Measurements from ENCODE around the gene YAP1.

The YAP1 gene

GRCh38 chr11:102239911-102240310 is 129.7 kb downstream of the YAP1 start:
- Histone ChIP-seq H3K4me3 (ENCODE audit: insufficient read depth, low read length, poor library complexity, severe bottlenecking) (no peak overlapping the region), H3F3A (ENCODE audit: insufficient read depth) (no peaks in the 10 kb centered on the region), H4K20me1 (ENCODE audit: low read depth, low read length) (no peaks in the 10 kb centered on the region), H3K27me3 (ENCODE audit: low read length) (no peaks in the 10 kb centered on the region), H3K79me2 (ENCODE audit: insufficient read depth, low read length) (no peaks in the 10 kb centered on the region), H3K9me3 (ENCODE audit: insufficient read depth, low read length) (no peaks in the 10 kb centered on the region), H3K27ac (ENCODE audit: low read depth, low read length) (no peak overlapping the region), H3K9me2 (replicated peaks; ENCODE audit: insufficient read depth, low read length) (no peaks in the 10 kb centered on the region), H2AFZ (ENCODE audit: low read depth, low read length, severe bottlenecking) (no peak overlapping the region), H3K36me3 (ENCODE audit: low read length) (no peaks in the 10 kb centered on the region), H3K9ac (ENCODE audit: low read length) (no peak overlapping the region), H3K4me2 (ENCODE audit: low read depth, low read length, poor library complexity, severe bottlenecking) (no peak overlapping the region)
- TF ChIP-seq EZH2phosphoT487 (conservative IDR thresholded peaks at IDR 0.05; ENCODE audit: low read length) (no peak), CTCF (IDR thresholded peaks at IDR 0.05; ENCODE audit: insufficient read depth, low read length, poor library complexity, severe bottlenecking) (no peak)

GRCh38 chr11:102240502-102240901 is 130.3 kb downstream of the YAP1 start:
- Histone ChIP-seq H3K79me2 (ENCODE audit: insufficient read depth, low read length) (no peaks in the 10 kb centered on the region), H4K20me1 (ENCODE audit: low read depth, low read length) (no peaks in the 10 kb centered on the region), H3F3A (ENCODE audit: insufficient read depth) (no peaks in the 10 kb centered on the region), H3K9me2 (replicated peaks; ENCODE audit: insufficient read depth, low read length) (no peaks in the 10 kb centered on the region), H3K36me3 (ENCODE audit: low read length) (no peaks in the 10 kb centered on the region), H3K4me2 (ENCODE audit: low read depth, low read length, poor library complexity, severe bottlenecking) (no peak overlapping the region), H3K27ac (ENCODE audit: low read depth, low read length) (no peak overlapping the region), H2AFZ (ENCODE audit: low read depth, low read length, severe bottlenecking) (no peak overlapping the region), H3K27me3 (ENCODE audit: low read length) (no peaks in the 10 kb centered on the region), H3K4me3 (ENCODE audit: insufficient read depth, low read length, poor library complexity, severe bottlenecking) (no peak overlapping the region), H3K9ac (ENCODE audit: low read length) (no peak overlapping the region), H3K9me3 (ENCODE audit: insufficient read depth, low read length) (no peaks in the 10 kb centered on the region)
- TF ChIP-seq CTCF (IDR thresholded peaks at IDR 0.05; ENCODE audit: insufficient read depth, low read length, poor library complexity, severe bottlenecking) (no peak), EZH2phosphoT487 (conservative IDR thresholded peaks at IDR 0.05; ENCODE audit: low read length) (no peak)

- no peaks in the 10 kb centered on the region for H3K79me2 ChIP-seq (ENCODE audit: insufficient read depth, low read length)
- no peaks in the 10 kb centered on the region for H3K27me3 ChIP-seq (ENCODE audit: low read length)
- no peaks in the 10 kb centered on the region for H3K9me3 ChIP-seq (ENCODE audit: insufficient read depth, low read length)
- H3K9me2 ChIP-seq (replicated peaks; ENCODE audit: insufficient read depth, low read length), result no peaks in the 10 kb centered on the region
- H3F3A ChIP-seq (ENCODE audit: insufficient read depth), result no peaks in the 10 kb centered on the region
- H2AFZ ChIP-seq (ENCODE audit: low read depth, low read length, severe bottlenecking), result no peak overlapping the region
- no peak for TF ChIP-seq EZH2phosphoT487 (conservative IDR thresholded peaks at IDR 0.05; ENCODE audit: low read length)
- no peak for TF ChIP-seq CTCF (IDR thresholded peaks at IDR 0.05; ENCODE audit: insufficient read depth, low read length, poor library complexity, severe bottlenecking)
- H4K20me1 ChIP-seq (ENCODE audit: low read depth, low read length), result no peaks in the 10 kb centered on the region
- H3K27ac ChIP-seq (ENCODE audit: low read depth, low read length), result no peak overlapping the region
- H3K9ac ChIP-seq (ENCODE audit: low read length), result no peak overlapping the region
- no peaks in the 10 kb centered on the region for H3K36me3 ChIP-seq (ENCODE audit: low read length)
- no peak overlapping the region for H3K4me3 ChIP-seq (ENCODE audit: insufficient read depth, low read length, poor library complexity, severe bottlenecking)
- H3K4me2 ChIP-seq (ENCODE audit: low read depth, low read length, poor library complexity, severe bottlenecking), result no peak overlapping the region
Measured at GRCh38 chr11:102241026-102241425, 130.8 kb downstream of the YAP1 start.
